PC-9 (cell line): ENCODE measurements around the gene USP2. TPM values are rescaled to one million over a fixed set of nuclear protein-coding genes. Genes with fewer than 3 reads are reported as not detected.

Experiments used
- BruUV-seq: library from RNA; stranded (reverse); fragments of 400-500 nt; replicated peaks from 2 replicates; lab custom pipeline; 2021; lab: Mats Ljungman, UMichigan
- CTCF ChIA-PET: fragments of 300-600 bp; sonication (Branson Sonifier 250); formaldehyde crosslinking; loops from one replicate; lab custom pipeline; 2022; ENCODE audit warnings: antibody characterized with exemption; lab: Charles Lee
- POLR2A ChIA-PET: fragments of 300-600 bp; sonication (Branson Sonifier 250); formaldehyde crosslinking; loops from one replicate; lab custom pipeline; 2022; ENCODE audit warnings: antibody characterized with exemption; ENCODE audit not compliant: unreplicated experiment; lab: Charles Lee
- DNase-seq, 2 experiments: peaks; one replicate each; pipeline versions ENCODE4 v3.0.0 to v3.0.0-alpha.2; 2015 to 2022; ENCODE audit warnings: mixed read lengths in 1 of 2
- H2AFZ ChIP-seq: fragments of 200-600 bp; sonication (generic); 2 replicates; pipeline ENCODE4 v1.8.1; 2017; ENCODE audit warnings: antibody characterized with exemption
- H3F3A ChIP-seq: fragments of 200-600 bp; sonication (generic); 2 replicates; pipeline ENCODE4 v1.8.1; 2017; ENCODE audit warnings: antibody characterized with exemption, mild to moderate bottlenecking, low read depth; ENCODE audit not compliant: insufficient read depth
- H3K27ac ChIP-seq: fragments of 200-600 bp; sonication (generic); 2 replicates; pipeline ENCODE4 v1.6.1; 2016; ENCODE audit warnings: mixed run types
- H3K27me3 ChIP-seq: fragments of 200-600 bp; sonication (generic); 2 replicates; pipeline ENCODE4 v1.6.1; 2016; ENCODE audit warnings: low read depth, mixed run types; ENCODE audit not compliant: insufficient read depth
- H3K36me3 ChIP-seq: fragments of 200-600 bp; sonication (generic); 2 replicates; pipeline ENCODE4 v1.6.1; 2016; ENCODE audit warnings: low read depth, mixed run types
- H3K4me1 ChIP-seq: fragments of 200-600 bp; sonication (generic); replicated peaks from 2 replicates; pipeline ENCODE4 v1.6.1; 2016; ENCODE audit warnings: mixed run types; ENCODE audit not compliant: insufficient read depth
- H3K4me2 ChIP-seq: fragments of 200-600 bp; sonication (generic); 2 replicates; pipeline ENCODE4 v1.6.1; 2017; ENCODE audit warnings: mixed run types
- H3K4me3 ChIP-seq: fragments of 200-600 bp; sonication (generic); 2 replicates; pipeline ENCODE4 v1.6.1; 2016; ENCODE audit warnings: mixed run types
- H3K79me2 ChIP-seq: fragments of 200-600 bp; sonication (generic); 2 replicates; pipeline ENCODE4 v1.6.1; 2017; ENCODE audit warnings: low read depth, mixed run types
- H3K9me2 ChIP-seq: fragments of 200-600 bp; sonication (generic); 2 replicates; pipeline ENCODE4 v1.8.1; 2017; ENCODE audit warnings: mild to moderate bottlenecking; ENCODE audit not compliant: insufficient read depth
- H3K9me3 ChIP-seq: fragments of 200-600 bp; sonication (generic); 2 replicates; pipeline ENCODE4 v1.8.1; 2016; ENCODE audit warnings: low read depth; ENCODE audit not compliant: insufficient read depth
- H4K20me1 ChIP-seq: fragments of 200-600 bp; sonication (generic); 2 replicates; pipeline ENCODE4 v1.8.1; 2017; ENCODE audit not compliant: insufficient read depth
- EZH2 ChIP-seq: fragments of 200-600 bp; sonication (generic); IDR thresholded peaks from 2 replicates; pipeline ENCODE4 v1.8.0; 2017; ENCODE audit warnings: antibody characterized with exemption, low read depth
- intact Hi-C: fragments of 100-400 bp; cut with micrococcal nuclease; formaldehyde crosslinking; loops from one replicate; pipeline ENCODE4 v1.10.0; 2022; ENCODE audit not compliant: unreplicated experiment
- total RNA-seq: library from RNA; stranded (reverse); gene quantifications from 2 replicates; pipeline ENCODE4 v1.2.3, GENCODE V29; 2021
- TF ChIP-seq, protein P1 (sequence below): fragments of 200-600 bp; sonication (generic); conservative IDR thresholded peaks from 2 replicates; pipeline ENCODE4 v1.6.1; 2017; ENCODE audit warnings: mixed run types, antibody characterized with exemption, mild to moderate bottlenecking, moderate library complexity

Gene USP2
- total RNA-seq, 1 experiment from 2014 or later, result 2.1 TPM

DNA sequence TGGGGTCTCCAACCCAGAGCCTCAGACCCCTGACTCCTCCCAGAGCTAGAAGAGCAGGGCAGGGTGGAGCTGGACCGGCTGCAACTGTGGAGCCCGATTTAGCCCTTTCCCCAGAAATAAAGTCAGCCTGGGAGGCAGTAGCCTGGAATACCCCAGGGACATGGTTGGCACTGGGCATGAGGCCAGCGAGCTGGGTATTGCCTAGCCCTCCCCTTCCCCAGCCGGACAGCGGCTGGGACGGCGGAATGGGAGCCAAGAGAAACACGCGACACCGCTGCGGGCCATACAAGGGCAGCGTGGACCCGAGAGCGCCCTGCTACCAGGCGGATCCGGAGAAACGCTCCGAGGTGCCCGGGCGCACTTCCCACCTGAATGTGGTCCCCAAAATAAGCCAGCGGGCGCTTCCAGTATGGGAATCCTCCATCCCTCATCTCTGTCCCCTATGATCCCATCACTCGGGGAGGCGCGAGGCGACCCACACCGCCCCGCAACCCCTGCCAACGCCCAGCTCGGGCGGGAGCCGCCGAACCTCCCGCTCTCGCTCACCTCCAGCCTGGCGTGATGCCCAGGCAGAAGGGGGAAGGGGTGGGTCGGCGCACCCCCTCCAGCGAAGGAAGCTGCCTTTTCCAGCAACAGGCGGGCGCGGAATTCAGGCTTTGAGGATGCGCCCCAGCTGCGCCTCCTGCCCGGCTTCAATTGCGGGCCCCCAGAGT, 65.3 kb downstream of the USP2 start:
- Histone ChIP-seq H3K4me3 (peak overlapping the region; percentile 67), H3F3A (peaks cover 15% of the 10 kb centered on the region; the same call in 1 of the 2 replicates), H3K36me3 (no peaks in the 10 kb centered on the region), H3K4me2 (peak overlapping the region; percentile 96), H3K27me3 (peaks cover 20% of the 10 kb centered on the region), H3K27ac (no peak overlapping the region), H3K79me2 (no peaks in the 10 kb centered on the region), H4K20me1 (no peaks in the 10 kb centered on the region), H2AFZ (peak overlapping the region; percentile 78), H3K9me3 (no peaks in the 10 kb centered on the region), H3K9me2 (no peaks in the 10 kb centered on the region), H3K4me1 (peaks cover 31% of the 10 kb centered on the region)
- TF ChIP-seq, protein P1, sequence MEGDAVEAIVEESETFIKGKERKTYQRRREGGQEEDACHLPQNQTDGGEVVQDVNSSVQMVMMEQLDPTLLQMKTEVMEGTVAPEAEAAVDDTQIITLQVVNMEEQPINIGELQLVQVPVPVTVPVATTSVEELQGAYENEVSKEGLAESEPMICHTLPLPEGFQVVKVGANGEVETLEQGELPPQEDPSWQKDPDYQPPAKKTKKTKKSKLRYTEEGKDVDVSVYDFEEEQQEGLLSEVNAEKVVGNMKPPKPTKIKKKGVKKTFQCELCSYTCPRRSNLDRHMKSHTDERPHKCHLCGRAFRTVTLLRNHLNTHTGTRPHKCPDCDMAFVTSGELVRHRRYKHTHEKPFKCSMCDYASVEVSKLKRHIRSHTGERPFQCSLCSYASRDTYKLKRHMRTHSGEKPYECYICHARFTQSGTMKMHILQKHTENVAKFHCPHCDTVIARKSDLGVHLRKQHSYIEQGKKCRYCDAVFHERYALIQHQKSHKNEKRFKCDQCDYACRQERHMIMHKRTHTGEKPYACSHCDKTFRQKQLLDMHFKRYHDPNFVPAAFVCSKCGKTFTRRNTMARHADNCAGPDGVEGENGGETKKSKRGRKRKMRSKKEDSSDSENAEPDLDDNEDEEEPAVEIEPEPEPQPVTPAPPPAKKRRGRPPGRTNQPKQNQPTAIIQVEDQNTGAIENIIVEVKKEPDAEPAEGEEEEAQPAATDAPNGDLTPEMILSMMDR, result no peak
- peak; percentile 71; the same call in 1 of the 2 replicates for TF ChIP-seq EZH2
- ChIA-PET POLR2A (interaction anchor here (0.6 kb wide), 1 partner anchor 404 kb away, joined by 5 read pairs; no protein-coding TSS in a partner anchor), CTCF (interaction anchor here (0.6 kb wide), 1 partner anchor 632 kb away, joined by 3 read pairs; no protein-coding TSS in a partner anchor)
- TSS peak; percentile 49 for BruUV-seq
- intact Hi-C loops, result loop anchor here (5.0 kb wide), 3 partner anchors 109 to 404 kb away; partner anchors contain the start of genes CBL and DPAGT1
- DNase-seq, result peak in 1 of 2 experiments; percentile 54

DNA sequence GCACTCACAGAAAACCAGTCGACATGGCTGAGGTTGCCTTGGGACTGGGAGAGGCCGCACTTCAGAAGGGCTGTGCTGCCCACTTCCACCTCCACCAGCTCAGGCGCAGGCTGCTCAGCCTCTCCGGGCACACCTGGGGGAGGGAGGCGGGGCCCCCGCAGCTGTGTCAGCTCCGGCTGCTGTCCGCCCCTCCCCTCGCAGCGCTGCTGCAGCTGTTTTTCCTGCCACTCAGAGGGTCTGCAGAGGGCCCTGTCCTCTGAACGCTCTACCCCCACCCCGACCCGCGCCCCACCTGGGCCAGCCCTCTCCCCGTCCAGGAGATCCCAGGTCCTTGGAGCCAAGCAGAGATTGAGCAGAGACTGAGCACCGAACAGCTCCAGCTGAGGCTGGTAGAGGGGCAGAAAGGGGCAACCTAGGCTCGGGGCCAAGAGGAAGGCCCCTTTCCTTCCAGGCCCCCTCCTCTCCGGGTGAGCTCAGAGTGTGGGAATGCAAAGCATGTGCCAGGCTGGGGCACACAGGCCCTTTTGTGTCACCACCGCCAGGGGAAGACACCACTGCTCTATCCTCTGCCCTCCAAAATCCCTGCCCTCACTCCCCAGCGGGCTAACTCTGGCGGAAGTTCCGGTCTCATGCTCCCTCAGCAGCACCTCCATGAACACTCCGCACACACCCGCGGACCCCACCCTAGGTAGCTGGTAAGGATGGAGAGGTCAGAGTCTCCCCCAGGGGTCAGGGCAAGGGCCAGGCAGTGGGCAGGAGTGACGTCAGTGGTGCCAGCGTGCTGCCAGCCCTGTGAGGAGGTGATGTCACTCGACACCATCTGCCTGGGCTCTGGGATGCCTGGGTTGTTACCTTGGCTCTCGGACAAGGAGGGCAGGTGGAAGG, 66.1 kb downstream of the USP2 start:
- Histone ChIP-seq H4K20me1 (no peaks in the 10 kb centered on the region), H3K4me3 (peak overlapping the region; percentile 67), H3K9me3 (no peaks in the 10 kb centered on the region), H2AFZ (peak overlapping the region; percentile 78; the same call in 1 of the 2 replicates), H3K27ac (no peak overlapping the region), H3K79me2 (no peaks in the 10 kb centered on the region), H3K4me2 (peak overlapping the region; percentile 96), H3K9me2 (no peaks in the 10 kb centered on the region), H3K27me3 (peaks cover 20% of the 10 kb centered on the region), H3K36me3 (no peaks in the 10 kb centered on the region), H3F3A (peaks cover 15% of the 10 kb centered on the region; the same call in 1 of the 2 replicates), H3K4me1 (peaks cover 31% of the 10 kb centered on the region)
- CTCF ChIA-PET, result interaction anchor here (0.6 kb wide), 2 partner anchors 144 to 632 kb away, joined by 3 read pairs; no protein-coding TSS in a partner anchor
- peak; percentile 65 to 71 for DNase-seq
- intact Hi-C loops, result loop anchor here (5.0 kb wide), 3 partner anchors 108 to 403 kb away; partner anchors contain the start of genes CBL and DPAGT1
- TF ChIP-seq, protein P1, result peak; percentile 34; the same call in 1 of the 2 replicates
- no peak for TF ChIP-seq EZH2
- POLR2A ChIA-PET, result interaction anchor here (0.5 to 0.6 kb wide), 3 partner anchors 19 to 516 kb away, joined by 3 to 4 read pairs (median 4); partner anchors contain the start of gene RNF26
- no TSS peak for BruUV-seq

DNA sequence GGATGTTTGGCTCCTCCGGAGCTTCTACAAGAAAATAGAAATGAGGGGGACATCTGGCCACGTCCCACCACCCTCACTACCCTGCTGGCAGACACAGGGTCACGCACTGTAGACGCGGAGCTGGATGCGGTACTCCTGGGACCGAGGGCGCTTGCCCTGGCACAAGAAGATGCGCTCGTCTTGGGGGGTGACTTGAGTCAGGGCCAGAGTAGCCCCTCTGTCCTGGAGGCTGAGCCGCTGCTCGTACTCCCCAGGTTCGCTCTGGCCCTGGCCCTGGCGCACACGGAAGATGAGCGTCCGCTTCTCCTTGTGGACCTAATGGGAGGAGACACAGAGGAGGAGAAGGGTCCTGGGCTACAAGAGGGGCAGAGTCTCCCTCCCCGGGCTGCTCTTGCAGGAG, 66.8 kb downstream of the USP2 start:
- peaks cover 14% of the 10 kb centered on the region; the same call in 1 of the 2 replicates for H3F3A ChIP-seq
- TF ChIP-seq, protein P1, result no peak
- no peak for TF ChIP-seq EZH2
- H3K4me3 ChIP-seq, result no peak overlapping the region
- no peaks in the 10 kb centered on the region for H3K9me3 ChIP-seq
- no peaks in the 10 kb centered on the region for H3K9me2 ChIP-seq
- H4K20me1 ChIP-seq, result no peaks in the 10 kb centered on the region
- no peak overlapping the region for H3K4me2 ChIP-seq
- H2AFZ ChIP-seq, result no peak overlapping the region
- ChIA-PET CTCF (interaction anchor here (0.6 kb wide), 1 partner anchor 144 kb away, joined by 3 read pairs; no protein-coding TSS in a partner anchor), POLR2A (interaction anchor here (0.5 to 0.6 kb wide), 3 partner anchors 20 to 516 kb away, joined by 3 to 4 read pairs (median 4); partner anchors contain the start of gene RNF26)
- peaks cover 31% of the 10 kb centered on the region for H3K4me1 ChIP-seq
- H3K36me3 ChIP-seq, result no peaks in the 10 kb centered on the region
- no peak overlapping the region for H3K27ac ChIP-seq
- peaks cover 20% of the 10 kb centered on the region for H3K27me3 ChIP-seq
- H3K79me2 ChIP-seq, result no peaks in the 10 kb centered on the region
- no TSS peak for BruUV-seq
- DNase-seq, result no peak
- intact Hi-C loops, result loop anchor here (5.0 kb wide), 3 partner anchors 107 to 402 kb away; partner anchors contain the start of genes CBL and DPAGT1
